Measurements from ENCODE around the gene ACTR5.
"Not testable (repeated sequence)": the region's sequence is repeated elsewhere in the genome, so short reads cannot be mapped to it uniquely, and the experiment has no call there.

ACTR5 gene

GRCh38 chr20:38764567-38765318, 16.5 kb downstream of the ACTR5 start:
- peak; percentile 85 for DNase-seq (ENCODE audit: low spot score)

- DNase-seq (ENCODE audit: low spot score), result no peak
These were observed 17.8 kb downstream of the ACTR5 start for GRCh38 chr20:38766071-38766470.

DNA sequence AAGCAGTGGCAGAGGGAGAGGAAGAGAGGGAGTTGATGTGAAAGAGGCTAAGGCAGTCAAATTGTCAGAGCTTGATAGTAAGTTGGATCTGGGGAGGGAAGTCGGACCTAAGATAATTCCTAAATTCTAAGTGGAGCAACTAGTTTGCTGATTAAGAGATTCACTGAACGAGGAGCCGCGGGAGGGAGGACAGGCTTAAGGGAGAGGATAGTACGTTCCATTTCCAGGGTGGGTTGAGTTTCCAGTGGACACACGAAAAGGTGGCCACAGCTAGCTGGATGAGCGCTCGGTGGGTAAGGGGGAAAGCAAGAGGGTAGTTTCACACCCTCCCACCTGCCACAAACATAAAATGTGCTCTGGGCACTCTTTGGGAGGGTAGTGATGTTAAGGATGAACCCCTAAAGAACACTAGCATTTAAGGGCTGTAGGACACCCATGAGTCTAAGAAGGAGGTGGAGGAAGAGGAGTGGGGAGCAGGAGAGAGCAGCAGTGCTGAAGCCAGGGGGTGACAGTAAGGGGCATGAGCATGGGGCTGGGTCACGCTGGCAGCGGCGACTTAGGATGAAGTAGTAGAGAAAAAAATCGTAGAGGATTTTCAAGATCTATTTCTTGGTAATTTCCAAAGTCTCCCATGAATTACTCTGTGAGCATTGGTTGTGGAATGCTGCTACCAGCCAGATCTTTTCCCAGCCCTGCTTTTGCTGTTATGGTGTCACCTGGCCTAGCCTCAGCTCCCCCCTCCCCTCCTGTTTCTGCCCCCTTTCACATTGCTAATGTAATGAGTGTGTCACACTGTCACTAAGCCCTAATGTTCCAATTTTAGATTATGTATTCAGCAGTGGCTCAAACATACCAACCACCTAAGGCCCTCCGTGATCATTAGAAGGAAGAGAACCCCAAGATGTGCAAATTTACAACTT, 21.4 kb downstream of the ACTR5 start:
- no peak for DNase-seq (ENCODE audit: low spot score)

DNA sequence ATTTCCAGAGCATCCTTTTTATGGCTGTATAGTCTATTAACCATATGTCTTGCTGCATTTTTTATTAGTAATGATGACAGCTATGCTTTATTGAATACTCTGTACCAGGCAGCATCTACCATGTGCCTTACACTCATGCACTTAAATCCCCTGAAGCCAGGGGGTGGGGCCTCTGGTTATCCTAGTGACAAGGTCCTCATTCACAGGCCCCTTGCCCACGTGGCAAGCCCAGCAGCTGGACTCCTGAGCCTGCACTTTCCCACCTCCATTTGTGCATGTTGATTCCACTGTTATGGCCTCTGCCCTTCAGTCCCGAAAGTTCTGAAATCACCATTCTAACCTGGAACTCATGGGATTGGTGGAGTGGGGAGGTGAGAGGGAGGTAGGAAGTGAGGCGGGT, 22.3 kb downstream of the ACTR5 start:
- no peak for DNase-seq (ENCODE audit: low spot score)

- DNase-seq (ENCODE audit: low spot score), result no peak
These were observed 22.7 kb downstream of the ACTR5 start for GRCh38 chr20:38770970-38771369.

GRCh38 chr20:38771621-38772020, 23.4 kb downstream of the ACTR5 start:
- no peak for DNase-seq (ENCODE audit: low spot score)

GRCh38 chr20:38774167-38774566, 25.9 kb downstream of the ACTR5 start:
- no peak for DNase-seq (ENCODE audit: low spot score)

DNA sequence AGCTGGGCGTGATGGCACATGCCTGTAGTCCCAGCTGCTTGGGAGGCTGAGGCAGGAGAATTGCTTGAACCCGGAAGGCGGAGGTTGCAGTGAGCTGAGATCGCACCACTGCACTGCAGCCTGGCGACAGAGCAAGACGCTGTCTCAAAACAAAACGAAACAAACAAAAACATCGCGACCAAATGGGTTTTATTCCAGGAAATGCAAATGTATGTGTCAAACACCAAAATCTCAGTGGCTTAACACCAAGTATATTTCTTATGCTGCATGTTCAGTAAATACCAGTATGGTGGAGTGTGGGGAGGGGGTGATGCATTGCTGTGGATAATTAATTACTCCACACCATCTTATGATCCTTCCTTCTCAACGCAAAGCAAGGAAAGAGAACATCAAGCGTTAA, 28.1 kb downstream of the ACTR5 start:
- no peak for DNase-seq (ENCODE audit: low spot score)

DNA sequence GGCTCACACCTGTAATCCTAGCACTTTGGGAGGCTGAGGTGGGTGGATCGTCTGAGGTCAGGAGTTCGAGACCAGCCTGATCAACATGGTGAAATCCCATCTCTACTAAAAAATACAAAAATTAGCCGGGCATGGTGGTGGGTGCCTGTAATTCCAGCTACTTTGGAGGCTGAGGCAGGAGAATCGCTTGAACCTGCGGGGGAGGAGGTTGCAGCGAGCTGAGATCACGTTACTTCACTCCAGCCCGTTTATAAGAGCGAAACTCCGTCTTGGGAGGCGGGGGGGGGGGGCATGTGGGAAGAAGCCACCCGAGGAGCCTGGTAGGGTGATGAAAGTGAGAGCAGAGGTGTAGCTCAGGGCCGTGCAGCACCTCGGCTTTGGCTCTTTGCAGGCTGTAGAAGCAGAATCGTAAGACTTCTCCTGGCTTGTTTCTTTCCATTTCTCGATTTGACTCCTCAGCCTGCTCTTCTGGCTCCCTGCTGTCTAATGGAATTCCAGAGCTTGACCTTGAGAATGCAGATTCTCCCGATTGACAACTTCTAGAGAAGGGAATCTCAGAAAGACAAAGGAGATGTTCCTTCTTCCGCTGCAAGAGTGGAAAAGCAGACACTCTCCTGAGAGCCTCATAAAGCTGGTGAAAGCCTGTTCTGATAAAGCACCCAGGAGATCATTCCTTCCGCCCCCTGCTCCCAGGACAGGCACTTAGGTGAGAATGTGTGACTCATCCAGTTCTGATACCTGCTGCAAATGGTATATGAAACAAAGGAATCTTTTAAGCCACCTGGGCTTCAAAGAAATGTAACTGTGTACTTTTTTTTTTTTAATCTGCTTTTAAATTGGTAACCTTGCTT, 31.2 kb downstream of the ACTR5 start:
- DNase-seq (ENCODE audit: low spot score), result no peak

GRCh38 chr20:38782275-38782674, 34.0 kb downstream of the ACTR5 start:
- no peak for DNase-seq (ENCODE audit: low spot score)

- DNase-seq (ENCODE audit: low spot score), result no peak
These were observed 39.6 kb downstream of the ACTR5 start for GRCh38 chr20:38787870-38788269.

- no peak for DNase-seq (ENCODE audit: low spot score)
These were observed 41.4 kb downstream of the ACTR5 start for GRCh38 chr20:38789503-38790199.

GRCh38 chr20:38790200-38791053, 42.2 kb downstream of the ACTR5 start:
- no peak for DNase-seq (ENCODE audit: low spot score)

GRCh38 chr20:38791291-38791690, 43.0 kb downstream of the ACTR5 start:
- no peak for DNase-seq (ENCODE audit: low spot score)

GRCh38 chr20:38791940-38792339, 43.7 kb downstream of the ACTR5 start:
- DNase-seq (ENCODE audit: low spot score), result no peak

- not testable (repeated sequence) for DNase-seq (ENCODE audit: low spot score)
These were observed 45.8 kb downstream of the ACTR5 start for GRCh38 chr20:38794057-38794456.

DNA sequence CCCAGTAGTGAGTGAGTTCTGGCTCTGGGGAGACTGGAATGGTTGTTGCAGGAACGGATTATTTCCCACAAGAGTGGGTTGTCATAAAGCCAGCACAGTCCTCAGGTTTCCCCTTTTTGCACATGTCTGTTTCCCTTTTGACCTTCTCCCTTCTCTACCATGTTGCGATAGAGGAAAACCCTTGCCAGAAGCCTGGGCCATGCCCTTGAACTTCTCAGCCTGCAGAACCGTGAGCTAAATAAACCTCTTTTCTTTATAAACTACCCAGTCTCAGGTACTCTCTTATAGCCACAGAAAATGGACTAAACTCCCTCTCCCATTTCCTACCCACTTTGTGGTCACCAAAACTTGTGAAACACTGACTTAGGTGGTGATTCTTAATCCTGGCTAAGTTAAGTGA, 50.0 kb downstream of the ACTR5 start:
- no peak for DNase-seq (ENCODE audit: low spot score)

- no peak for DNase-seq (ENCODE audit: low spot score)
These were observed 50.9 kb downstream of the ACTR5 start for GRCh38 chr20:38799203-38799602.

DNA sequence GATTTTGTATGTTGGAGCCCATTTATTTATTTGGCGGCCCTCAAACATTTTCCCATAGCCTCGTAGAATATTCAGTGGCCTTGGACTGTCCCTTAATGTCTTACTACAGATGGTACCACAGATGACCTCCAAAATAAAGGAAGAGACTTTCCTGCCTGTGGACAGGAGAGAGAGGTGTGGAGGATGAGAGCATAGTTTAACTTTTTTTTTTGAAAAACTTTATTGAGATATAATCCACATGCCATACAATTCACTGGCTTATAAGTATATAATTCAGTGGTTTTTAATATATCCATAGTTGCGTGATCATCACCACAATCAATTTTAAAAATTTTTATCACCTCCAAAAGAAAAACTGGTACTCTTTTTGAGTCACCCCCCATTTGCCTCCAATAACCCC, 52.6 kb downstream of the ACTR5 start:
- DNase-seq (ENCODE audit: low spot score), result no peak

DNA sequence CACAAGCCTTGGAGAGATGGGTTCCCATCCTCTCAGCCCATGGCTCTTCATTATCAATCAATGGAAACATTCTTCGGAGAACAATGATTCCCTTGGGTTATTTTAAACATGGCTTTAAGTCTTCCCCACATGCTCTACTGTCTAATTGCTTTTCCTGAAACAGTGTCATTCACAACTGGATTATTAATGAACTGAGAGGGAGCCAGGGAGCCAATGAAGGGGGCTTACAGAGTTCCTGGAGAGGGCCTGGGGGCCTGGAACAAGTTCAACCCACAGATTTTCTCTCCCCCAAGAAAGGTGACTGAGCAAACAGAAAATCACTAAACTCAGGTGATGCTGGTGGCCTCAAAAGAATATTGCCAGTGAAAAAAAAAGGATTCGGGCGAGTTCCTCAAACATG, 56.0 kb downstream of the ACTR5 start:
- no peak for DNase-seq (ENCODE audit: low spot score)
